ENCODE data around the gene HCRTR1. TPM values are rescaled to one million over a fixed set of nuclear protein-coding genes. Genes with fewer than 3 reads are reported as not detected.

The HCRTR1 gene
- total RNA-seq, 3 donors from 2014 or later, result not detected

GRCh38 chr1:31658721-31659120, 41.2 kb downstream of the HCRTR1 start:
- H3K4me3 ChIP-seq, result no peak overlapping the region
- no peaks in the 10 kb centered on the region for H3K4me1 ChIP-seq
- TF ChIP-seq, protein P1, sequence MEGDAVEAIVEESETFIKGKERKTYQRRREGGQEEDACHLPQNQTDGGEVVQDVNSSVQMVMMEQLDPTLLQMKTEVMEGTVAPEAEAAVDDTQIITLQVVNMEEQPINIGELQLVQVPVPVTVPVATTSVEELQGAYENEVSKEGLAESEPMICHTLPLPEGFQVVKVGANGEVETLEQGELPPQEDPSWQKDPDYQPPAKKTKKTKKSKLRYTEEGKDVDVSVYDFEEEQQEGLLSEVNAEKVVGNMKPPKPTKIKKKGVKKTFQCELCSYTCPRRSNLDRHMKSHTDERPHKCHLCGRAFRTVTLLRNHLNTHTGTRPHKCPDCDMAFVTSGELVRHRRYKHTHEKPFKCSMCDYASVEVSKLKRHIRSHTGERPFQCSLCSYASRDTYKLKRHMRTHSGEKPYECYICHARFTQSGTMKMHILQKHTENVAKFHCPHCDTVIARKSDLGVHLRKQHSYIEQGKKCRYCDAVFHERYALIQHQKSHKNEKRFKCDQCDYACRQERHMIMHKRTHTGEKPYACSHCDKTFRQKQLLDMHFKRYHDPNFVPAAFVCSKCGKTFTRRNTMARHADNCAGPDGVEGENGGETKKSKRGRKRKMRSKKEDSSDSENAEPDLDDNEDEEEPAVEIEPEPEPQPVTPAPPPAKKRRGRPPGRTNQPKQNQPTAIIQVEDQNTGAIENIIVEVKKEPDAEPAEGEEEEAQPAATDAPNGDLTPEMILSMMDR (IDR thresholded peaks at IDR 0.05), result no peak
- TF ChIP-seq POLR2A (IDR thresholded peaks at IDR 0.05) (no peak), POLR2AphosphoS5 (IDR thresholded peaks at IDR 0.05) (no peak)
- DNase-seq (ENCODE audit: low spot score in 2 of 2), result no peak
- H3K27me3 ChIP-seq, result no peaks in the 10 kb centered on the region
- intact Hi-C loops (cut with DNase I; ENCODE audit: low total_unique reads), result no loop called here
- H3K27ac ChIP-seq, result peak overlapping the region in 1 of 2 donors; percentile 3
- H3K9me3 ChIP-seq, result no peaks in the 10 kb centered on the region
- no peaks in the 10 kb centered on the region for H3K36me3 ChIP-seq

- Histone ChIP-seq H3K27ac (no peak overlapping the region), H3K9me3 (no peaks in the 10 kb centered on the region), H3K27me3 (no peaks in the 10 kb centered on the region), H3K36me3 (no peaks in the 10 kb centered on the region), H3K4me3 (no peak overlapping the region), H3K4me1 (no peaks in the 10 kb centered on the region)
- no peak for DNase-seq (ENCODE audit: low spot score in 2 of 2)
- TF ChIP-seq POLR2A (IDR thresholded peaks at IDR 0.05), result no peak
- intact Hi-C loops (cut with DNase I; ENCODE audit: low total_unique reads), result no loop called here
These were observed 42.4 kb downstream of the HCRTR1 start for GRCh38 chr1:31659889-31660288.

- TF ChIP-seq POLR2A (IDR thresholded peaks at IDR 0.05), result no peak
- TF ChIP-seq POLR2AphosphoS5 (IDR thresholded peaks at IDR 0.05), result no peak
- TF ChIP-seq, protein P1 (IDR thresholded peaks at IDR 0.05), result no peak
- Histone ChIP-seq H3K4me1 (peaks cover 0 to 3% of the 10 kb centered on the region in 2 donors), H3K4me3 (no peak overlapping the region), H3K36me3 (no peaks in the 10 kb centered on the region), H3K27ac (peak overlapping the region in 1 of 2 donors; percentile 12), H3K9me3 (no peaks in the 10 kb centered on the region), H3K27me3 (no peaks in the 10 kb centered on the region)
- intact Hi-C loops (cut with DNase I; ENCODE audit: low total_unique reads), result no loop called here
- DNase-seq (ENCODE audit: low spot score in 2 of 2), result no peak
These were observed 43.5 kb downstream of the HCRTR1 start for GRCh38 chr1:31660871-31661455.

DNA sequence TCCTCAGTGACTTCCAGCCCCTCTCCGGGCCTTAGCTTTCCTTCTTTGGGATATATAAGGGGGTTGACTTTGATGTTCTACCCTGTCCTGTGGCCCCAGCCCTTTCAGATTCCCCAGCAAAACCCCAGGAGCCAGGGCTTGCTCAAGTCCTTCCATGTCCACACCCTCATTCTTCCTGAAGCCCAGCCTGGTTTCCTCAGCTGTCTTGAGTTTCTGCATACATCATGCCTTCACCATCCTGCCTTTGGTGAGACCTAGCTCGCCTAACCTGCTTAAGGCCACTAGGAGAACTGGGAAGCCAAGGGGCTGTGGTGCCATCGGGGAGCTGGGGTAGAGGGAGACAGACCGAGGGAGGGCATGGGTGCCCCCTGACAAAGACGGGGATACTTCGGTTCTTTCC, 44.4 kb downstream of the HCRTR1 start:
- TF ChIP-seq, protein P1 (IDR thresholded peaks at IDR 0.05), result no peak
- no peak for TF ChIP-seq POLR2A (IDR thresholded peaks at IDR 0.05)
- TF ChIP-seq POLR2AphosphoS5 (IDR thresholded peaks at IDR 0.05), result no peak
- intact Hi-C loops (cut with DNase I; ENCODE audit: low total_unique reads), result no loop called here
- no peaks in the 10 kb centered on the region for H3K36me3 ChIP-seq
- H3K27me3 ChIP-seq, result no peaks in the 10 kb centered on the region
- H3K9me3 ChIP-seq, result no peaks in the 10 kb centered on the region
- no peak overlapping the region for H3K4me3 ChIP-seq
- no peak for DNase-seq (ENCODE audit: low spot score in 2 of 2)
- peak overlapping the region in 1 of 2 donors; percentile 12 for H3K27ac ChIP-seq
- peaks cover 0 to 10% of the 10 kb centered on the region in 2 donors for H3K4me1 ChIP-seq

- intact Hi-C loops (cut with DNase I; ENCODE audit: low total_unique reads), result no loop called here
- H3K4me1 ChIP-seq, result peaks cover 0 to 16% of the 10 kb centered on the region in 2 donors
- no peaks in the 10 kb centered on the region for H3K36me3 ChIP-seq
These were observed 45.0 kb downstream of the HCRTR1 start for GRCh38 chr1:31662463-31662862.

More at GRCh38 chr1:31662463-31662862, 45.0 kb downstream of the HCRTR1 start:
- H3K27me3 ChIP-seq, result no peaks in the 10 kb centered on the region
- peak overlapping the region in 1 of 2 donors; percentile 25 for H3K27ac ChIP-seq
- TF ChIP-seq POLR2A (IDR thresholded peaks at IDR 0.05) (no peak), POLR2AphosphoS5 (IDR thresholded peaks at IDR 0.05) (no peak)
- TF ChIP-seq, protein P1 (IDR thresholded peaks at IDR 0.05), result no peak
- DNase-seq (ENCODE audit: low spot score in 2 of 2), result no peak
- no peaks in the 10 kb centered on the region for H3K9me3 ChIP-seq
- H3K4me3 ChIP-seq, result no peak overlapping the region

Measured in breast epithelium (tissue), 4 donors.